RPMI7951 (cell line): ENCODE data around the gene KNDC1. TPM values are rescaled to one million over a fixed set of nuclear protein-coding genes. Genes with fewer than 3 reads are reported as not detected.

Source experiments
- DNase-seq: peaks from one replicate; pipeline ENCODE4 v3.0.0-alpha.2; 2012; ENCODE audit warnings: low read depth
- total RNA-seq: library from RNA; depleted of rRNA; stranded (reverse); fragments of >200 nt; shearing (Covaris generic); gene quantifications from 2 replicates; pipeline ENCODE4 v1.2.3, GENCODE V29; 2014

Gene KNDC1
- total RNA-seq, 1 experiment from 2014 or later = not detected

DNA sequence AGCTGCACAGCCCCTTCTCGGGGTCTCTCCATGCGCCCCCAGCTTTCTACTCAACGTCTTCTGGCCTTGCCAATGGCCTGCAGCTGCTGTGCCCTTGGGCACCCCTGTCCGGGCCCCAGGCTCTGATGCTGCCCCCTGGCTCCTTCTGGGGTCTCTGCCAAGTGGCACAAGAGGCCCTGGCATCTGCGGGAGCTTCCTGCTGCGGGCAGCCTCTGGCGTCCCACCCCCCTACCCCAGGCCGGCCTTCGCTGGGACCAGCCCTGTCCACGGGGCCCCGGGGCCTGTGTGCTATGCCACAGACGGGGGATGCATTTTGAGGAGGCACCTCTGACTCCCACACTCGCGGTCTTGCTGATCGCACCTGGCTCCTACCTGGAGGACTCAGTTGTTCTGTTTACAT lies 80.0 kb downstream of the KNDC1 start:
- no peak for DNase-seq

DNA sequence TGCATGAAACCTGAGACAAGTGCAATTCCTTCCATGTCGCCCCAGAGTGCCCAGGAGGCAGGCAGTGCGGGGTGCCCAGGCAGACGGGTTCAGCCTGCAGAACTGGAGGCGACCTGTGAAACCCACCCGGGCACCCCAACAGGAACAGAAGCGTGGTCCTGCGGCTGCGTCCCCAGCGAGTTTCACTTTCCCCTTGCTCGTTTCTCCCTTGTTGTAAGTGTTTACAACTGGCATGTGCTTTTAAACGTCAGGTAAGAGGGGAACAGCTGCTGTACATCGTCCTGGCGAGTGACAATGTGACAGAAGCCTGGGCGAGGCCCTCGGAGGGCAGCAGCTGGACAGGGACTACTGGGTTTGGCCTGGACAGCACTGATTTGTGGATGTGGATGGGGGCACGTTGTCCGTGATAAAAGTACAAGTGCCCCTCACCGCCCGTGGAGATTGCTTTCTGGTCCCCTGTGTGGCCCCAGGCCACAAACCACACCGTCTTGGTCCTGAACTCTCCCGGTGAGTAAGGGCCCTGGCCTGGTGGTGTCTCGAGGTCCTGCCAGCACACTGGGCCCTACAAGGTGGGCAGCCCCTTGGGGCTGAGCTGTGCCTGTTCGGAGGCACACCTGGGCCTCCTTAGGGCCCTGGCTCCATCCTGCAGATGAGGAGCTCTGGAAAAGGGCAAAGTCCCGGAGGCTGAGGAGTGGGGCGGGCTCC lies 81.6 kb downstream of the KNDC1 start:
- DNase-seq = no peak

DNA sequence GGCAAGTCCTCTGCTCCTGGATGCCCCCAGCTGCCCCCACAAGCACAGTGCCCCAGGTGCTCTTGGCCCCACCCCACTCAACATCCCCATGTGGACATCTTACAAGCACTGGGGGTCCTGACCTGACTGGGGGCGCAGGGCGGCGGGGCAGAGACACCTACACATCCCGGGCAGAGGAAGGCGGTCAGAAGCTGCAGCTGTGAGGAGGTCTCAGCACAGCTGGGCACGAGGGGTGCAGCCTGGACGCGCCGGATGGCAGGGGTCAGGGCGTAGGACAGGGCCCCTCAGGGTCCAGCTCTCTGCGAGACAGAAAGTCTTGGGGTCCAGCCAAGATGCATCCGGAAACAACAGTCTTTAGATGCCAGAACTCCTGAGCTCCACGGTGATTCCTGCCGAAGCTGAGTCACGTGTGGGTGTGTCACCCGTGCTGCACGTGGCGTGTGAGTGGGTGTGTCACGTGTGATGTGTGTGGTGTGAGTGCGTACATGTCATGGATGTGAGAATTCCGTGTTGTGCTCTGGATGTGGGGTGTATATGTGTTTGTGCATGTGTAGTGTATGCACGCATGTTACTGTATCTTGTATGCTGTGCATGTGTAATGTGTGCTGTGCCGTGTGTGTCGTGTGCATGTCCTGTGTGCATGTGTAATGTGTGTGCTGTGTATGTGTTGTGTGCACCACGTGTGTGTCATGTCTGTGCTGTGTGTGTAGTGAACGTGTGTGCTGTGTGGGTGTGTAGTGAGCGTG lies 82.8 kb downstream of the KNDC1 start:
- peak; percentile 44 for DNase-seq

DNA sequence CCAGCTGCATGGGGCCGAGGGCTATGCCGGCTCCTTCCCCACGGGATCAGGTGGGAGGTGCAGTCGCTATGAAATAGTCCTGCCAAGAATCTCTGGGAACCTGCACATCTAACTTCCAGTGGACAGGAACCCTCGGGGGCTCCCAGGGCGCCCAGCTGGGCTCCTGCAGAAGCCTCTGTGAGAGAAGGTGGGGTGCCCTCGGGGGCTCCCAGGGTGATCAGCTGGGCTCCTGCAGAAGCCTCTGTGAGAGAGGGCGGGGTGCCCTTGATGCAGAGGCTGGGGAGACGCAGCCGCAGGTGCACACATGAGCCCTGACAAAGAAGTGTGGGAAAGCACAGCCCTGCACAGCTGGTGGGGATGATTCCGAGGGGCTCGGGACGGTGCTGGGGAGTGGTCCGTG lies 83.6 kb downstream of the KNDC1 start:
- DNase-seq = no peak

DNA sequence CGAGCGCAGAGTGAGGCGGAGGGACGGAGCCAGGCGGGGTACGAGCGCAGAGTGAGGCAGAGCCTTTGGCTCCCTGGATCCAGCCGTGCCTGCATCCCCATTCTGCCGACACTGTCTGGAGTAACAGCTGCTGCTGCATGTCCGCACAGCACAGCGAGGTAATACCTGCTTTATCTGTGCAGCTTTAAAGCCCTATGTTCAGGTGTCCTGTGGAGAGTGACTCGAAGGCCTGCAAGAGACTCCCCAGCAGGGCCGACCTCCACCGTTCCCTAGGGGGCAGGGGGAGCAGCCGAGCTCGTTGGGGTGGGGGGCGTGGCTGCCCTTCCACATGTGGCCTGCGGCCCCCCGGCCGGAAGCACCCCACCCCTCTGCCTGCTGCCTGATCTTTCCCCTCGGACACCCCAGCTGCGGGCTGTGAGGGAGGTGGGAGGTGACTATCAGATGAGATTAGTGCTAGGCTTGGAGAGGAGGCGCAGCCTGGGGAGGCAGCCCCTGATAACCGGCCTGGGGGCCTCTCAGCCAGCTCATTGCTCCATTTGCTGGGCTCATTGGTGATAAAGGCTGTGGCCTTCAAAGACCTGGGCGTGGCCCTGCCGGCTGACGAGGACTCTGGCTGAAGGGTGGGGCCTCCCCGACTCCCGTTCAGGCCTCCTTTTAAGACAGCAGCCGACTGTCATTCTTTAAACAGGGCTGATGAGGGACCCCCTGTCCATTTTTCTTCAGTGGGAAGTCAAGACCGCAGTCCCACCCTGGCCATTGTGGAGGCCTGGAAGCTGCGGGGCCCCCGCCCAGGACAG lies 85.6 kb downstream of the KNDC1 start:
- DNase-seq = peak; percentile 31

DNA sequence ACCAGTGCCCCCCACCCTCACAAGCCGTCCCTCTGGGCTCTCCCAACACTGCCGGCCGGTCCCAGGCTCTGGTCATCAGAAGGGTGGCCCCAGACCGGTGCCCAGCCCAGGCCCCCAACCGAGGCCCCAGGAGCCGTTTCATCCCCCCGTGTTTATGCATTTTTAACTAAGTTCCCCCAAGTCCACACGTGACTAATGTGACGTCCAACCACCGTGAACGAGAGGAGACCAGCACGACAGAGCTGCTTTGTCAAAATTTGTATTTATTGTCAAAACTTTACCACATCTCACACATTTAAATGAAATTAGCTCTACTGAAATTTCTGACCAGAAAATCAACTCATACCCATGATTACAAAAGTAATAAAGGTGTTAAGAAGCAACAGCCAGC lies 86.2 kb downstream of the KNDC1 start:
- no peak for DNase-seq

DNA sequence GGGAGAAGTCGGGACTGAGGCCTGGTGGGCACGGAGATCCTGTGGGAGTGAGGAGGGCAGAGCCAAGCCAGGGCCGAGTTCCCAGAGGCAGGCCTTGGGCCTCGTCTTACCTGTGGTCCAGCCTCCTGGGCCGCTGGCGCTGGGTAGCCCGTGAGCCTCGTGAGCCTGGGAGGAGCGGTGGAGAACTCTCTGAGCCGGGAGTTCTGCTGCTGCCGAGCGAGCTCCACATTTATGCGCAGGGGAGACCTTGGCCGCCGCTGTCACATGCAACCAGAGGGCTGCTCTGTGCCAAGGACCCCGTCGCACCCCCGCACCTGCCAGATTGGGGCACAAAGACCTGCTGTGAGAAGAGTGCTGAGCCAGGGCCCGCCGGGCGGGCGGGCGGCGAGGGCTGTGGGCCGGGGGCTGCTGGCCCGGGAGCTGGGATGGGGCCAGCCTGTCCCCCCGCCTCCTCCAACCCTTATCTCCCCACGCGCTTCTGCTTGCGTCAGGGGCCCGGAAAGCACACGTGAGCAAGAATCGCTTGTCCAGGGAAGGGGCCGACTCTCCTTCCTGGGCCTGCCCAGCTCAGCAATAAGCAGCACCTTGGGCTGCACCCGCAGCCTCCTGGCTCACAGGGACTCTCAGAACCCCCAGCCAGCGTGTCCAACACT lies 87.8 kb downstream of the KNDC1 start:
- no peak for DNase-seq

DNA sequence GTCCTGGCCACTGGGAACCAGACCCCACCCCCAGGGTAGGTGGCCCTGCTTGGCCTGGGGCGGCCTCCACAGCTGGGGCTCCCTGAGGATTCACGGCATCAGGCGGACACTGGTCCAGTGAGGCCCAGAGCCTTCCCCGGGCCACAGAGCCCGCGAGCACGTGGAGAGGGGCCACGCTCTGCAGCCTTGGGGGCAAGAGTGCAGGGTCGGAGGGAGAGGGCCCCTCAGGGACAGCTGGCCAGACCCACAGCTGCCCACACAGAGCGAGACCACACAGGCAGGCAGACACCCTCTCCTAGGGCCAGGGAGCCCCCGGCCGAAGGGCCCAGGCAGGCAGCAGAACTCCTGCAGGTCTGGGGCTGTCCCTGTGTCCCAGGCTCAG lies 88.3 kb downstream of the KNDC1 start:
- no peak for DNase-seq

DNA sequence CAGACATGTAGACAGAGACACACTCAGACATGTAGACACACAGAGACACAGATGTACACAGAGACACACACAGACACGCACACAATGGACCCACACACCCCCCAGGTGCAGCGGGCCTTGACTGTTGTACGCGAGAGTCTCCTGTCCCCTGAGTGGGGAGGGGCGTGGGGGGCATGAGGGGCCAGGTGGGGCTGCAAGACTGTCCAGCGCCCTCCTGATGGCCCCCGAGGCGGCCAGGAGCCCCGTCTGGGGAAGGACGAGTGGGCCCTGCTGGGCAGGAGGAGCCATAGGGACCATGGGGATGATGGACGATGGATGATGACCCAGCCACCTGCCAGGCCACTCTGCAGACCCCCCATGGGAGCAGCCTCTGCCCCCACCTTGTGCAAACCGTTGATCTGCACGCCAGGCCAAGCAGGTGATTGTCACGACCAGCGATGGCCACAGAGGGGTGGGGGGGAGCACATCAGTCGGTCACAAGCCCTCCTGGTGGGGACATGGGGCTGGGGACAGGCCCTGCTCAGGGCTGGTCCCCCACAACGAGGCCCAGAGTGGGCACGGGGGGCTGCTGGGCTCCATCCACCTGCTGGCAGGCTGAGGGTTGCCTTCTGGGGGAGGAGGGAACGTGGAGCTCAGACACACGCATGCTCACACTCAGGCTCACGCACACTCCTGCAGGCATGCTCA lies 89.2 kb downstream of the KNDC1 start:
- no peak for DNase-seq

DNA sequence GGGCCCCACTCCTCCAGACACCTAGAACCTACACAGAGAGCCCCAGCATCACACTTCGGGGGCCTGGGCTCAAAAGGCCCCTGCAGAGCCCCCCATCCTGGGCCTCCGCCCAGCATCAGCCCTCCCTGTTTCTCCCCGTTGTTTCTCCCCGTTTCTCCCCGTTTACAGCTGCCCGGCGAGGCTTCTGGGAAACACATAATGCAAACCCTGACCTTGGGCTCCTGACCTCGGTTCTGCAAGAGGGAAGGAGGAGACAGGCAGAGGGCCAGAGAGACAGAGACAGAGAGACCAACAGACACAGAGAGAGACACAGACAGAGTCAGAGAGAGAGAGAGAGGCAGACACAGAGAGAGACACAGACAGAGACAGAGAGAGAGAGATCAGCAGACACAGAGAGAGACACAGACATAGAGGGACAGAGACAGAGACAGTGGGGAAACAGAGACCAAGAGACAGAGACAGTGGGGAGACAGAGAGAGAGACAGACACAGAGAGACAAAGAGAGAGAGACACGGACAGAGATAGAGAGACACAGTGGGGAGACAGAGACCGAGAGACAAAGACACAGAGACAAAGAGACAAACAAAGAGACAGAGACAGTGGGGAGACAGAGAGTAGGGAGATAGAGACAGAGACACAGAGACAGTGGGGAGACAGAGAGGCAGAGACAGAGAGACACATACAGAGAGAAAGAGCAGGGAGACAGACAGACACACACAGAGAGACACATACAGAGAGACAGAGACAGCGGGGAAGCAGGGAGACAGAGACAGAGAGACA lies 90.1 kb downstream of the KNDC1 start:
- no peak for DNase-seq

DNA sequence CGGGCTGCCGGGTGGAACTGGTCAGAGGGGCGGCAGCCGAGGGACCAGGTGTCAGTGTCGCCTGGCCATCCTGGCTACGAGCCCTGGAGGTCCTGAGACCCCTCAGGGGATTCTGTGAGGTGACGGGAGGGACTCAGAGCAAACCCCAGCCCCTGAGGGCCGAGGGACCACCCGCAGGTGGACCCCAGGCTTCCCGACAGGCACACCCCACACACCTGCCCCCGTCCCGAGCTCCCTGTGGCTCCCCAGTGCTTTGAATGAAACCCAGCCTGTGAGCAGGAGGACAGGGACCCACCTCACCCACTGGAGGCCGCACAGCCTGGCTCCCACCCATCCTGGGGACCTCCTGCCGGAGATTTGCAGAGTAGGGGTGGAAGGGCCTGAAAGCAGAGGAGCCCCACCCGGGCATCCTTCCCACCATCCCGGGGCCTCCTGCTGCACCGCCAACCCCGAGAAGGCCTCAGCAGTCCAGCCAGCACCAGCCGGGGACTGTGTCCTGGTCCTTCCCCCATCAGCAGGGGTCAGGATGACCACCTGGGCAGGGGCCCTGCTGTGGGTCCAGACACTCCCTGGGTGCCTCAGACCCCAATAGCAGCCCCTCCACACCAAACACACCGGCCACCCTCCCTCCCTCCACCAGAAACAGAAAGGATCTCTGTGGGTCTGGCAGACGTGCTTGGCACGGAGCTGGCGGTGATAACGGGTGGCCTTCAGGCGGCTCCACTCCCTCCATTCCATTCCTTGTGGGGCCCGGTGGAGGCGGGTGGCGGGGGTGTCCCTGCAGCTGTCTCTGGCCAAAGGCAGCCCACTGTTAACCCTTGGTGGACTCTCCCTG lies 91.6 kb downstream of the KNDC1 start:
- no peak for DNase-seq

DNA sequence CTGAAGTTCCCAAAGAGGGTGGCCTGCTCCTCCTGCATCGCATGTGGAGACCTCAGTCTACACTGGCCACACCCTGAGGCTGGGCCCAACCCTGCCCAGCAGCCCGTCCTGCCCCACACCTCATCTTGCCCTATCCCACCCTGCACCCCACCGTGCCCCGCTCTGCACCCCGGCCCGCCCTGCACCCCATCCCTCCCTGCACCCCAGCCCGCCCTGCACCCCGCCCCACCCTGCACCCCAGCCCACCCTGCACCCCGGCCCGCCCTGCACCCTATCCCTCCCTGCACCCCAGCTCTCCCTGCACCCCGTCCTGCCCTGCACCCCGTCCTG lies 92.2 kb downstream of the KNDC1 start:
- DNase-seq = no peak

DNA sequence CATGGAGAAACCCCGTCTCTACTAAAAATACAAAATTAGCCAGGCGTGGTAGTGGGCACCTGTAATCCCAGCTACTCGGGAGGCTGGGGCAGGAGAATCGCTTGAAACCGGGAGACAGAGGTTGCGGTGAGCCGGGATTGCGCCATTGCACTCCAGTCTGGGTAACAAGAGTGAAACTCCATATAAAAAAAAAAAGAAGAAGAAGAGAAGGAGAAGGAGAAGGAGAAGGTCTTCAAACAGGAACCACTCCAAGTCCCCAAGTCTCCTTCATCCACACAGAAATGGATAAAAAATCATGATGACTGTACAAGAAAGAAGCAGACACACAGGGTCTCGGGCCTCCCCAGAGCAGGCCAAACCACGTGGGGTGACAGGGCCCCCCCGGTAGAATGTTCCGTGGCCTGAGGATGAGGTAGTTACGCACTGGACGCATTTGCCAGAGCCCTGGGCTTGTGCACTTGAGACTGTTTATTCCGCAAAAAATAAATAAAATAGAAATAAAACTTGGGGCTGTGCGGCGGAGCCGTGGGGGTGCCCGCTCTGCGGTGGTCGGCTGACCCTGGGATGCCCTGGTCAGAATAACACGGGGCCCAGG lies 93.4 kb downstream of the KNDC1 start:
- no peak for DNase-seq

DNA sequence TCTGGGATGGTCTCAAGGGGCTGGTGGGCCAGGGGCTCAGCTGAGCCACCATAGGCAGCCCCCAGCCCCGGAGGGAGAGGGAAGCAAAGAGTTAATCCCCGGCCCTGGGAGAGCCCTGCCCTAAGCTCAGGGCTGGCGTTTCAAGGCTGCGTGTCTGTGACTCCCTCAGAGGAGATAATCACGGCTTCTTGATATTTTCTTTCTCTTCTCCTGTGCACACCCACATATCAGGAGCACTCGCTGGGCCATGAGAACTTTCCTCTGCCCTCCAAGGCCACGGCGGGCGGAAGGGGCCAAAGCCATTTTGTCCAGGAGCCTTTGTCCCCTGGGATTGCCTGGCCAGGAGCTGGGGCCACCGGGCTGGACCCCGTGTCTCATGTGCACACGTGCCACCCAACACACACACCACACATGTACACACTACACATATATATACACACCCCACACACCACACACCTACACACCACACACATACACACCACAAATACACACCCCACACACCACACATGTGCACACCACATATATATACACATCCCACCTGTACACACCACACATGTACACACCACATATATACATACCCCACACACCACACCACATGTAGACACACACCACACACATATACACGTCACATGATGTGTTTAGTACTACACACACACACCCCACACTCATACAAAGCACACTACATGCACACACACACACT lies 94.6 kb downstream of the KNDC1 start:
- no peak for DNase-seq

DNA sequence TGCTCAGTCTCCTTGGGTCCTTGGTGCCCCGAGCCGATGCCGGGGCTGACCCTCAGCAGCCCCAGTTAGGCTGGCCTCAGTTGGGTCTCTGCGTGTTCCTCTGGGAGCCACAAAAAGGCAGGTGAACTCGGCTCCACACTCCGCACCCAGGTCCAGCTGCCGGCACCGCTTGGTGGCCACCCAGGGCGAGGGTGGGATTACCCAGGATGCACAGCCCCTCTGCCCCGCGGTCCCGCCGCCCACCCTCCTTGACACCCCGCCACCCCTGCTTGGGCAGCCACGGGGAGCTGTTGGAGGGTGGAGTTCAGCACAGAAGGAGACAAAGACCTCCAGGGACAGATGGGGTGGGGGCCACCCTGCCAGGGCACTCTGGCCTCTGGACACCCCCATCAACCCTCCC lies 95.3 kb downstream of the KNDC1 start:
- DNase-seq = no peak

DNA sequence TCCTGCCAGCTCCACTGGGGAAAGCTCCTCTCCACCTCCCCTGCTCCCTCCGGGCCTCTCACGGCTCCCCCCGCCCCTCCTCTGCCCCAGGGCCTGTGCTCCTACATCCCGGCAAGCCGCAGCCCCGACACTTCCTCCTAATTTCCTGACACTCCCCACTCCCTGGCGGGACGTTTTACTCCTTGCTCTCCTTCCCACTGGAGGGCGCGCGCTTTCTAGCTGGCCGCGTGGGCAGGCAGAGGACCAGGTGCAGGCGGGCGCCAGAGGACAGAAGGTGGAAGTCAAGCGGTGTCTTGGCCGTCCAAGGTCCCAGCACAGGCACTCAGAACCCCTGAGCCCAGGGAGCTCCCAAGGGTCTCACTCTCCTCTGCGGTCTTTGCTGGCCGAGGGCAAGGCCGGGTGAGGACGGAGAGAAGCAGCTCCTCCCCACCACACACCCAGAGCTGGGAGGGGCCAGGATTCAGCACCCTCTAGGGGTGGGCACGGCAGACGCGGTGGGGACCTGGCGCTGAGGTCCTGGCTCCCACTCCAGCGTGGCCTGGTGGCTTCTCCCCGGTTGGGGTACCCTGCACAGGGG lies 97.6 kb downstream of the KNDC1 start:
- DNase-seq = peak; percentile 52

DNA sequence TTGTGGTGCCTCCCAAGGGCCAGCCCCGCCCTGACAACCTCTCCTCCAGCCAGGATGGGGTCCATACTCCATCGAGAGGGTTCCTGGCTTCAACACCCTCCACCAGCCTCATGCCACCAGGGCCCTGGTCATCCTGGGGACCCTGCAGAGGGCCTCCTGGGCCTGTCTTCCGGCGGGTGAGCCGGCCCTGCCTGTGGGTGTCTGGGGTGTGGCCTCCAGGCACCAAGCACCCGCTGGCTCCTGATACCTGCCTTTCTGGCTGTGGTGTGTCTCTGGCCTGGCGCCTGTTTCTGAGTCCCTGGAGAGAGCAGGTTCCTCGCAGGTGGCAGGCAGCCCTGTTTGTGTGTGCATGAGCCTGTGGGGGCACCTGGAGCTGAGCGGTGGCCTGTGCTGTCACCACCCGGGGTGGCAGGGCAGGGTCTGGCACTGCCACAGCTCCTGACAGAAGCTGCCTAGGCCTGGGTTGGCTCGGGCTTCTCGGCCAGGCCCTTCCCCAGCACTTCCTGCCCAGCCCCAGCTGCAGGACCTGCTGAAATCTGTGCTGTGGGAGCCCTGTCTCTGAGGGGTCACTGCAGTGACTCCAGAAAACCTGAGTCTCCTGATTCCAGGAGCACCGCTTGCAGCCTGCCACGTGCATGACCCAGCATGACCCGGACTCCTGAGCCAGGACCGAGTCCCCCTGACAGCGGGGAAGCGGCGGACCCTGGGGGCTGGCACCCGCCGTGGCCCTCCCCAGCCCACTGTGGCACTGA lies 98.2 kb downstream of the KNDC1 start:
- DNase-seq = peak; percentile 19
